Urinary bladder (tissue), 4 donors: ENCODE data around the gene TP53BP1. TPM values are rescaled to one million over a fixed set of nuclear protein-coding genes. Genes with fewer than 3 reads are reported as not detected.

Experiments
- DNase-seq: peaks from one replicate; pipeline ENCODE4 v3.0.0-alpha.2; 2015; ENCODE audit errors: extremely low spot score
- H3K27ac ChIP-seq: one replicate; pipeline ENCODE4 v1.5.1; 2013; ENCODE audit warnings: low read depth, mild to moderate bottlenecking, moderate library complexity
- H3K36me3 ChIP-seq: one replicate; pipeline ENCODE4 v1.6.1; 2013; ENCODE audit warnings: mild to moderate bottlenecking, moderate library complexity; ENCODE audit not compliant: insufficient read depth
- H3K4me1 ChIP-seq: one replicate; pipeline ENCODE4 v1.6.1; 2013; ENCODE audit warnings: mild to moderate bottlenecking, moderate library complexity; ENCODE audit not compliant: insufficient read depth
- H3K4me3 ChIP-seq: one replicate; pipeline ENCODE4 v1.5.1; 2013; ENCODE audit warnings: low read depth, low read length
- WGBS: extraction: QIAGEN DNeasy Blood & Tissue Kit; methylation state at CpG from one replicate; pipeline ENCODE4 v1.1.7; 2013; 5-methylcytosine and 5-hydroxymethylcytosine counted together
- polyA plus RNA-seq: library from polyadenylated mRNA; stranded (reverse); fragments of 200-250 nt; gene quantifications from one replicate; pipeline ENCODE4 v1.2.3, GENCODE V29; 2013
- total RNA-seq: library from RNA; depleted of rRNA; stranded (reverse); fragments of >200 nt; gene quantifications from one replicate; pipeline ENCODE4 v1.2.3, GENCODE V29; 2014
- donor health status: healthy with polysubstance abuse.
- donor health status: healthy.

TP53BP1 gene
- total and polyA plus RNA-seq, 2 donors = 16.7 to 106 TPM

DNA sequence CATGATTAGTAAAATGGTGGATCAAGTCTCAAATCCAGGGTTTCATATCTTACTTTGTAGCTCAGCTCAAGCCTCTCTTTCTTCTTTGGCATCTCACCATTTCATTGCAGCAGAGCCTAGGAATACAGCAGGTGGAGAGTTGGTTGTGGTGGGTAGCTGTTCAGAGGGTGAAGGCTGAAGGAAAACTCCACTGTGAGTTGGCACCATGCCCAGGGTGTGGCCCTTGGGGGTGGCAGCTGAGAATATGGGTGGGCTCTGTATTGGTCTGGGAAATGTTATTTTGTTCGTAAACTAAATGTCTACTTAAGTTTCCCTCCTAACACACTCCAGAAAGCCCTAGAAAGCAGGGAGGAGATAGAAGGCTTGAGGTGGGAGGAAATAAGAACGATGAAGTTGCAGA lies 22.8 kb upstream of the TP53BP1 start:
- Histone ChIP-seq H3K27ac (no peak overlapping the region), H3K4me1 (no peaks in the 10 kb centered on the region), H3K36me3 (no peaks in the 10 kb centered on the region), H3K4me3 (no peak overlapping the region)
- 19% methylated on average over 2 of the region's 2 CpGs for WGBS
- DNase-seq = no peak

DNA sequence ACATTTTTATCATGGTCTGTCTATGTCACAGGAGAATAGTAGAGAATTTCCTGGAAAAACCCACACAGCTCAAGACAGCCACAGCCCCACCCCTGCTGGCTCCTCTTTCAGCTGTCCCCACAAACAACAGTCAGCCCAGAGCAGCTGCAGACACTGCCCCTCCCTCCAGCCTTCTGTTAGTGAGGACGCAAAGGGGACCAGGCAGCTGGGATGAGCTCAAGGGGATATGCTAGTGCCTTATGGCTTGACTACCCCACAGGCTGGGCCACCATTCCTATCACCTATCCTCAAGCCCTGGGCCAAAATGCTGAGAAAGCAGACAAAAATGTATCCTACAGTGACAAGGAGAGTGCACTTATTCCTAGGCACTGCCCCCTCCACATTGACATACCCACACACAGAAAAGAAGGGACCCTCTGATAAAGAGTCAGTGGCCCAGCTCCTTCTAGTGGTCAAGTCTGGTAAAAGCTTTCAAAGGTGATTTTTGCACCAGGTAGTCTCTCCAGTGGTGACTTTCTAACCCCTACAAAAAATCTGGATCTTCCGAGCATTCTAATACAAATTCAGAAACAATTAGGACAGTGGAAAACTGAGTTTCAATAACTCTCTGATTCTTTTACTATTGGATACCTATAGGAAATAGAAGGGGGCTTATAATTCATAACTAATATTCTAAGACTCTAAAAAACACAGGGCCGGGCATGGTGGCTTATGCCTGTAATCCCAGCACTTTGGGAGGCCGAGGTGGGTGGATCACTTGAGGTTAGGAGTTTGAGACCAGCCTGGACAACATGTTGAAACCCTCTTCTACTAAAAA lies 21.5 kb upstream of the TP53BP1 start:
- no peak overlapping the region for H3K4me3 ChIP-seq
- 60% methylated on average over 4 of the region's 4 CpGs for WGBS
- DNase-seq = no peak
- H3K27ac ChIP-seq = no peak overlapping the region
- H3K4me1 ChIP-seq = peaks cover 1% of the 10 kb centered on the region
- no peaks in the 10 kb centered on the region for H3K36me3 ChIP-seq

DNA sequence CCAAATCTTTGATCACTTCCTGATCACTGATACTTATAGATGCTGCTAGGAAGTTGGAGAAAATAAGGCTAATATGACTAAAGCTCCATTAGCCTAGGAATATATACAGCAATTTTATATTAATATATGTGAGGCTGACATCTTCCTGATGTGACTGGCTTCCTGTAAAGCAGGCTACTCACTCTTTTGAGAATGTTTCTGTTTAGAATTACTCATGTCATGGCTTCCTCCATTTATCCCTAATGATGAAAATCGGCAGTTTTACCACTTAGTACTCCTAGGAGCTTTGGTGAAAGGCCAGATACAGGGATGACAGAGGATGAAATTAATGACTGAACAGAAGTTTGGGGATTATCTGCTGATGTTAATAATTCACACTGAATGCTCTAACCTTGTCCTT lies 20.6 kb upstream of the TP53BP1 start:
- H3K27ac ChIP-seq = no peak overlapping the region

DNA sequence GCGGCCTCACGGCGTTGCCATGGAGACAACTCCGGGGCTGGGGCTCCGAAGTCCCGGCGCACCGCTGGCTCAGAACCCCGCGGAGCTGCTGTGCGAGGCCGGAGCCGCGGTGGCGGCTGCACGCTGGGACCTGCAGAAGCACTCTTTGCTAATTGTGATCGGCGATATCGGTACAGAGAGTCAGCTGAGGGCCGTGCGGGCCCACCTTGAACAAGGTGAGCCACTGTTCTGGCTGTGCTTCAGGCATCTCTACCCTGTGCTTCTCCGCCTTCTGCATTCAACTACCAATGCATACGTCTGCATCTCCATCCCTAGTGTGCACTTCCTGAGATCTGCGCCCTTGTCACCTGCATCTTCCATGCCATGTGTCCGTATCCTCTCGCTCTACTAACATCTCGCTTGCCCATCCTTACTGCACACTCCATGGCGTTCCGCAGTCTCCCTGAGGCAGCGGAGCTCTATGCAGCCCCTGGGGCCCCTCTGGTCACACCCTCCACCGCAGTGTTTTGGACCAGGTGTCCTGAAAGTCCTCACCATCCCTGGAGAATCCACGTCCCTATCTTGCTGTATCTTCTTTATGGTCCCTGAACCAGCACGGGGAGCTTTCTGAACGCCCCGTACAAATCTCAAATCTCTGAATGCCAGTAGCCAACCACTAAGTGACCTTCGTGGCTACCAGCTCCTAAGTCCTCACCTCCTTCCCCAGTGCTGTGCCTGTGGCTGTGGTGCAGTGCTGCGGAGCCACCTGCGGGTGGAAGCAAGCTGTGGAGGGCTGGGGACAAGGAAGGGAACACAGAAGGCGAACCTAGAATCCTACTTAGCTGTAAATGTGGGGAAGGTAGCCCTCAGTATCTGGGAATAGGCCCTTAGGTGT lies 18.3 kb upstream of the TP53BP1 start:
- Histone ChIP-seq H3K4me1 (peaks cover 2% of the 10 kb centered on the region), H3K36me3 (no peaks in the 10 kb centered on the region), H3K4me3 (peak overlapping the region; percentile 49), H3K27ac (no peak overlapping the region)
- 8% methylated on average over 39 of the region's 39 CpGs for WGBS
- no peak for DNase-seq

More for the DNA sequence above, 20.6 kb upstream of the TP53BP1 start:
- Histone ChIP-seq H3K4me3 (no peak overlapping the region), H3K4me1 (peaks cover 2% of the 10 kb centered on the region), H3K36me3 (no peaks in the 10 kb centered on the region)
- no peak for DNase-seq
- 65% methylated on average over 1 of the region's 1 CpG for WGBS

DNA sequence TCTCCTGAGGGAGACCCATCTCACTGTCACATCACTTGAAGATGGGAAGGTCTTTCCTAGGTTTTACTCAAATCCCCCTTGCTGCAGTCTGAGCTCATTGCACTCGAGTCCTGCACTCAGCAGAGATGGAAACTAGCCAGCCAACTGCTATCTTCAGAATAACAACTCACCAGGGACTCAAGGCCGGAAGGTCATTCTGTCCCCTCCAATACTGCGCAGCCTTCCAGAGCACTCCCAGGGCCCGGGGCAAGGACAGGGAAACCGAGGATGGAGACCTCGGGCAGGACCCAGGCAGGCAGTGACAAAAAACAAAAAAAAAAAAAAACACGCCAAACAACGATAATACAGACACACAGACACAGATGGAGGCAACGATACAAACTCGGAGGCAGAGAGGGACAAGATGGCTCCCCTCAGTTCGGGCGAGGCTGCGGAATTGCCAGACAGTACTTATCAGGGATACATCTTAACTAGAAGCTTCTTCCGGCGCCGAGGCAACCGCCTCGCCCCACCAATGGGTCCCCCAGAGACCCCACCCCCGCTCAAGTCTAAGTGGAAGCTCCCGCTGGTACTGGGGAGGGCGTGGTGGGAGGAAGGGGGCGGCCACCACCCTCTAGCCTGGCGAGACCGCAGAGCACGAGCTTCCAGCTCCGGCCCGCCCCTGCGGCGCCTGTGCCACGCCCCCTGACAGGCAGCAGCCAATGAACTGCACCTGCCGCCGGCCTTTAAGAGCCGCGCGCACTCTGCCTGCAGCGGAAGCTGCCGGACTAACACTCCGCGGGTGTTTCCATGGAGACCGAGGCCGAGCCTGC lies 17.4 kb upstream of the TP53BP1 start:
- DNase-seq = peak; percentile 95
- Histone ChIP-seq H3K4me3 (peak overlapping the region; percentile 49), H3K4me1 (peaks cover 2% of the 10 kb centered on the region), H3K36me3 (no peaks in the 10 kb centered on the region), H3K27ac (peak overlapping the region; percentile 23)
- WGBS = under 1% methylated on average over 41 of the region's 41 CpGs

DNA sequence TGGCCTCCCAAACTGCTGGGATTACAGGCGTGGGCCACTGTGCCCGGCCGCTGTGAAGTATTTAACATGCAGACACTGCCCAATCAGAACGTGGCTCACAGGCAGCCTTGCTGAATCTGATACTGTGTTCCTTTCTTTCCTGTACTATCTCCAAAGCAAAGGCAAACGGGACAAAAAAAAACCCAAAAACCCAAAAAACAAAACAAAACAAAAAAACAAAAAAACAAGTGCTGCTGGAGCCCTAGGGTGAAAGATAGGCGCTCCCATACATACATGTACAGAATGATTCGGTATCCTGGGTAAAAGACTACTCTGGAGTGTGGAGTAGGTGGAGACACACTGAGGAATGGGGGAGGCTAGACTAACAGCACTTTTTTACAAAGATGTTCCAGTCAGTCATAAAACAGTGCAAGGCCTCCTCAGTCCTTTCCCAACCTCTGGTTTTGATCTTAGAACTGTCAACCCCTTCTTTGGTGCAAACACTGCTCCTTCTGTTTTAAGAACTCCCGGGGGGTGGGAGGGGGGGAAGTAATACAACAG lies 16.8 kb upstream of the TP53BP1 start:
- peak overlapping the region; percentile 49 for H3K4me3 ChIP-seq
- no peaks in the 10 kb centered on the region for H3K36me3 ChIP-seq
- 20% methylated on average over 8 of the region's 8 CpGs for WGBS
- peaks cover 2% of the 10 kb centered on the region for H3K4me1 ChIP-seq
- no peak overlapping the region for H3K27ac ChIP-seq
- DNase-seq = no peak

DNA sequence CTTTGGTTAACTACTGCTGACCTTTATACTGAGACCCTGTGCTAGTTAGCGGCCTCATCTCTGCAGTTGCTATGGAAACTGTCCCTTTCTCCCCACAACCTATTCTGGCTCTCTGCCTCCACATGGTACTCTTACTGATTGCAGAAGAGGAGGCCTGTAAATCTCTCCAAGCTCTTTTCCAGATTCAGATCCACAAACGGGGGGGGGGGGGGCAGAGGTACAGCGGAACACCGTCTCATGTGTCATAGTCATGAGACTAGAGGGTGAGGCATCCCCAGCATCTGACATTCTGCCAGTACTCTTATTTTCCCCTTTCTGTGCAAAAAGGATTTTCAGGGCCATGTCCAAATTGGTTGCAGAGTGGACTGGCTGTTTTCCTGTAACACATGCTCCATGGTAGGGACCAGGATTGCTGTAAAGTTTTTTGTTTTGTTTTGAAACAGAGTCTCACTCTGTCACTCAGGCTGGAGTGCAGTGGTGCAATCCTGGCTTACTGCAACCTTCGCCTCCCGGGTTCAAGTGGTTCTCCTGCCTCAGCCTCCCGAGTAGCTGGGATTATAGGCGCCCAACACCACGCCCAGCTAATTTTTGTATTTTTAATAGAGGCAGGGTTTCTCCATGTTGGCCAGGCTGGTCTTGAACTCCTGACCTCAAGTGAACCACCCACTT lies 16.2 kb upstream of the TP53BP1 start:
- Histone ChIP-seq H3K4me1 (peaks cover 2% of the 10 kb centered on the region), H3K36me3 (no peaks in the 10 kb centered on the region), H3K27ac (no peak overlapping the region), H3K4me3 (no peak overlapping the region)
- 37% methylated on average over 9 of the region's 9 CpGs for WGBS
- DNase-seq = no peak

DNA sequence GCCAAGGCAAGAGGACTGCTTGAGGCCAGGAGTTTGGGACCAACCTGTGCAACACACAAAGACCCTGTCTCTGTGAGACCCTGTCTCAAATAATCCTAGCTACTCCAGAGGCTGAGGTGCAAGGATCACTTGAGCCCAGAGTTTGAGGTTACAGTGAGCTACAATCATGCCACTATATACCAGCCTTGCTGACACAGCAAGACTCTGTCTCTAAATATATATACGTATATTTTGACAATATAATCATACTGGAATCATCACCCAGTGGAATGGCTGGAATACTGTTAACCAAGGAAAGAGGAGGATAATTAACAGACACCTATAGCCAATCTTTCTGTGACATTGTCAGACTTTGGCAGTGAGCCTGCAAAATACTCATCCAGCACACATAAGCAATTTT lies 15.5 kb upstream of the TP53BP1 start:
- Histone ChIP-seq H3K4me1 (peaks cover 2% of the 10 kb centered on the region), H3K27ac (no peak overlapping the region), H3K36me3 (no peaks in the 10 kb centered on the region), H3K4me3 (no peak overlapping the region)
- 63% methylated on average over 1 of the region's 1 CpG for WGBS
- no peak for DNase-seq

DNA sequence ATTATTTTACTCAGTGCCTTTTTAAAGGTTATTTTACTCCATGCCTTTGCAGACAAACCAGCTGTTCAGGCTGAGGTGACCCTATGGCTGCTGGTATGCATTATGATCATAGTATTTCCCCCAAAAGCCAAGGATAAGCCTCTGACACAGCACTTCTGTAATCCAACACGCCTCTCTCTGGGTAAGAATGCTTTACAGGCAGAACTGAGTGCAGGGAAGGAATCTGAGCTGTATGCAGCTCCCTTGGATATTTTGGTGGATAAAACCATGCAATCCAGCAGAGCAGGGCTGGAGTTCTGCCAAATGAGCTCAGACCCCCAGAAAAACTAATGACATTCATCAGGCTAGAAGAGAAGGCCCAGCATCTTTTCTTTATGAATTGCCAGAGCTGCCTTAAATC lies 12.8 kb upstream of the TP53BP1 start:
- no peak overlapping the region for H3K27ac ChIP-seq
- no peak overlapping the region for H3K4me3 ChIP-seq
- no peak for DNase-seq
- WGBS = 33% methylated on average over 1 of the region's 1 CpG
- H3K36me3 ChIP-seq = no peaks in the 10 kb centered on the region
- H3K4me1 ChIP-seq = peaks cover 2% of the 10 kb centered on the region

DNA sequence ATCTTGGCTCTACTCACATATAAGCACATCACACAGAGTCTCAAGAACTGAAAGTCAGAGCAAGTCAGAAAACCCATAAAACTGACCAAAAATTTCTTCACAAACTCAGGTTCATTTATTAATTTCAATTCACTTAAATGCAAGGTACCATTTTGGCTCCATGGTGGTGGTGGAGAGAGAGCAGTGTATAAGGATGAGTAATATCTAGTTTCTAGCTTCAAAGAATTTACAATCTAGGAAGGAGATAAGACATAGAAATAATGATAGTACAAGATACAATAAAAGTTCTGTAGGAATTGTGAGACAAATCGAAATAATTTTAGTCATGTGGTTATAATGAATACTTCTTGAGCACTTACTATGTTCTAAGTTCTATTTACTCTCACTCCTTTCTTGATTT lies 6.7 kb upstream of the TP53BP1 start:
- no peak for DNase-seq
- Histone ChIP-seq H3K4me3 (no peak overlapping the region), H3K4me1 (no peaks in the 10 kb centered on the region), H3K27ac (no peak overlapping the region), H3K36me3 (no peaks in the 10 kb centered on the region)
- 85% methylated on average over 1 of the region's 1 CpG for WGBS

DNA sequence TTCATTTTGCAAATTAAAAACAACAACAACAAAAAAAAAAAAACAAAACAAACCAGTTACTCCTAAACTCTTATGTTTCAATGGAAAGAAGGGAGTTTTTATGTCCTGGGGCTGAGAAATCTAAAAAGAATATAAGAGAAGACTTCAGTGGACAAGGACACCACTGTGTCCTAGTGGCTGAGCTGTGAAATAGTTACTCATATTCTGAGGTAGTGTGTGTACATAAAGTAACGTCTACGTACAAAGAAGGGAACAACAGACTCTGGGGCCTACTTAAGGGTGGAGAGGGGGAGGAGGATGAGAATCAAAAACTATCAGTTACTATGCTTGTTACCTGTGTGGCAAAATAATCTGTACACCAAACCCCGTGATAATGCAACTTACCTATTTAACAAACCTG lies 6.0 kb upstream of the TP53BP1 start:
- Histone ChIP-seq H3K4me3 (no peak overlapping the region), H3K4me1 (no peaks in the 10 kb centered on the region), H3K27ac (no peak overlapping the region), H3K36me3 (no peaks in the 10 kb centered on the region)
- no peak for DNase-seq
- 76% methylated on average over 3 of the region's 3 CpGs for WGBS

DNA sequence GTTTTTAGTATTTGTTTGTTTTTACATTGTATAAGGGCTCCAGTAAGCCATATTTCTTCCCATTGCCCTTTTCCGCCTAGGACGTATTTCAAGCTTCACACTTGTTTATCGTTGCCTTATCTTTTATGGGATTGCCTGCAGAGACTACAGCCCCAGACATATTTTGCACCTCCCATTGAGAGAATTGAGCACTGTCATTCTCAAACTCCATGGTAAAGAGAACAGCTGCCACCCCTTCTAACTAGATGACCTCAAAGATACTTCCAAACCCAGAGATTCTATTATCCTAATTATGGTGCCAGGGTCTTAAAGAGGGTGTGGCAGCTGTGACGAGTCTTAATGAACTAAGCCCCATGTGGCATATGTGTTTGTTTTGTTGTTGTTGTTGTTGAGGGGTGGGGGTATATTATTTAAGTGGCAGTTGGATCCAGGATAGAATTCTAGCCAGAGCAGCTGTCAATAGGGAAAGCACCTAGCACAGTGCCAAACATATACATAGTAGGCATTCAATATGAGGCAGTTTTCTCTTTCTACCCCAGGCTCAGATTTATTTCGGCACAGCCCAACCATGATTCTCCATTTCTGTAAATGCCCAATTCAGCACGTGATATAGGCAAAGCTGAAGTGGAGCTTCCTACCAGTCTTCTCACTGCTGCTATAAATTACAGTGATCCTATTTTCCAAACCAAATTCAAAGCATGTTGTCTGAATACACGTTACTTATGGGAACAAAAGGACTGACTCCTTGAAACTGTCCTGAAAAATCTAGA lies 932 bp upstream of the TP53BP1 start:
- no peak for DNase-seq
- H3K27ac ChIP-seq = no peak overlapping the region

More for the DNA sequence above, 932 bp upstream of the TP53BP1 start:
- H3K4me3 ChIP-seq = peak overlapping the region; percentile 72
- peaks cover 2% of the 10 kb centered on the region for H3K36me3 ChIP-seq
- no peaks in the 10 kb centered on the region for H3K4me1 ChIP-seq
- WGBS = 42% methylated on average over 7 of the region's 7 CpGs
